K562 (cell line): ENCODE measurements around the gene GTF2H4.

Experiments
- CEBPB ChIP-seq: fragments of 450-650 bp; IDR thresholded peaks from 2 replicates; pipeline ENCODE4 v1.6.1; 2016; ENCODE audit warnings: missing genetic modification characterization, missing compliant biosample characterization
- CHD1 ChIP-seq: fragments of 200-600 bp; sonication (generic); IDR thresholded peaks from one replicate; pipeline ENCODE4 v1.6.1; 2012; ENCODE audit warnings: mild to moderate bottlenecking, moderate library complexity, low read length, inconsistent platforms
- EHMT2 ChIP-seq: fragments of 450-650 bp; IDR thresholded peaks from 2 replicates; pipeline ENCODE4 v1.6.1; 2018; ENCODE audit warnings: antibody characterized with exemption
- EP300 ChIP-seq: IDR thresholded peaks from 2 replicates; pipeline ENCODE4 v1.6.1; 2012; ENCODE audit warnings: low read length, improper control_type of control experiment
- GABPA ChIP-seq: fragments of 200-800 bp; sonication (Bioruptor generic); conservative IDR thresholded peaks from 2 replicates; pipeline ENCODE4 v1.6.1; 2016; ENCODE audit warnings: low read depth, missing genetic modification characterization, missing compliant biosample characterization
- POLR2A ChIP-seq: fragments of 450-650 bp; conservative IDR thresholded peaks from 2 replicates; pipeline ENCODE4 v1.6.1; 2016
- POLR2H ChIP-seq: IDR thresholded peaks from 2 replicates; pipeline ENCODE4 v1.6.1; 2016; ENCODE audit warnings: missing genetic modification characterization, low read depth, mild to moderate bottlenecking, control low read depth, missing compliant biosample characterization, moderate library complexity
- ZNF354B ChIP-seq: fragments of 250-450 bp; sonication (Bioruptor Pico); IDR thresholded peaks from 2 replicates; pipeline ENCODE4 v1.4.0; 2020
- TF ChIP-seq, protein P1 (sequence below): sonication (generic); formaldehyde crosslinking; IDR thresholded peaks from 2 replicates; pipeline ENCODE4 v1.8.1; 2023; ENCODE audit warnings: mild to moderate bottlenecking, missing genetic modification reagents
- TF ChIP-seq, protein P2 (sequence below): IDR thresholded peaks from 2 replicates; pipeline ENCODE4 v1.6.1; 2016; ENCODE audit warnings: missing genetic modification characterization, missing compliant biosample characterization

DNA sequence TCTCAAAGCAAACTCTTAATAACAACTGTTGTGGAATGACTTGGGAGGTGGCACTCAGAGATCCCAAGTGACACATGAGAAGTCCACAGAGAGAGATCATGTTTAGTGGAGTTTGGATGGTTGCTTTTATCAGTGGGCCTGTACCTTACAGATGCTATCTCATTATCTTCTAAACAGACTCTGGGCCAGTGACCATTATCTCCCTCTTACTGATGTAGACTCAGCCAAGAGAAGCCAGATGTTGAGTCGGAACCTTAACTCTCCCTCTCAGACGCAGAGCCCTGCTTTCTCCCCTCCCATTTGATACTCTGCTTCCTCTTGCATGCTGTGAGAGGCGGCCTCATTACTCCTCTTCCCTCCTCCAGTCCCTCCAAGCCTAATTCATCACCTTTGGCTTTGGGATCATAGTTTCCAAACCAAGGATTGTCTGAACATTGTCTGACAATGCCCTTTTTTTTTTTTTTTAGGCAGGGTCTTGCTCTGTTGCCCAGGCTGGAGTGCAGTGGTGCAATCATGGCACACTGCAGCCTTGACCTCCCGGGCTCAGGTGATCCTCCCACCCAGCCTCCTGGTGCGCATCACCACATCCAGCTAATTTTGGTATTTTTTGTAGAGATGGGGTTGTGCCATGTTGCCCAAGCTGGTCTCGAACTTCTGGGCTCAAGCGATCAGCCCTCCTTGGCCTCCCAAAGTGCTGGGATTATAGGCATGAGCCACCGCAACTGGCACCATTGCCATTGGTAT is 28.2 kb upstream of the GTF2H4 start:
- no peak for TF ChIP-seq POLR2A
- no peak for TF ChIP-seq CHD1
- no peak for TF ChIP-seq ZNF354B (CRISPR knock-in tag)
- TF ChIP-seq EHMT2: no peak
- TF ChIP-seq, protein P1, sequence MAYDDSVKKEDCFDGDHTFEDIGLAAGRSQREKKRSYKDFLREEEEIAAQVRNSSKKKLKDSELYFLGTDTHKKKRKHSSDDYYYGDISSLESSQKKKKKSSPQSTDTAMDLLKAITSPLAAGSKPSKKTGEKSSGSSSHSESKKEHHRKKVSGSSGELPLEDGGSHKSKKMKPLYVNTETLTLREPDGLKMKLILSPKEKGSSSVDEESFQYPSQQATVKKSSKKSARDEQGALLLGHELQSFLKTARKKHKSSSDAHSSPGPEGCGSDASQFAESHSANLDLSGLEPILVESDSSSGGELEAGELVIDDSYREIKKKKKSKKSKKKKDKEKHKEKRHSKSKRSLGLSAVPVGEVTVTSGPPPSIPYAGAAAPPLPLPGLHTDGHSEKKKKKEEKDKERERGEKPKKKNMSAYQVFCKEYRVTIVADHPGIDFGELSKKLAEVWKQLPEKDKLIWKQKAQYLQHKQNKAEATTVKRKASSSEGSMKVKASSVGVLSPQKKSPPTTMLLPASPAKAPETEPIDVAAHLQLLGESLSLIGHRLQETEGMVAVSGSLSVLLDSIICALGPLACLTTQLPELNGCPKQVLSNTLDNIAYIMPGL: no peak
- peak; percentile 76 for TF ChIP-seq EP300
- TF ChIP-seq GABPA (tag): no peak
- no peak for TF ChIP-seq CEBPB (tag)
- TF ChIP-seq, protein P2, sequence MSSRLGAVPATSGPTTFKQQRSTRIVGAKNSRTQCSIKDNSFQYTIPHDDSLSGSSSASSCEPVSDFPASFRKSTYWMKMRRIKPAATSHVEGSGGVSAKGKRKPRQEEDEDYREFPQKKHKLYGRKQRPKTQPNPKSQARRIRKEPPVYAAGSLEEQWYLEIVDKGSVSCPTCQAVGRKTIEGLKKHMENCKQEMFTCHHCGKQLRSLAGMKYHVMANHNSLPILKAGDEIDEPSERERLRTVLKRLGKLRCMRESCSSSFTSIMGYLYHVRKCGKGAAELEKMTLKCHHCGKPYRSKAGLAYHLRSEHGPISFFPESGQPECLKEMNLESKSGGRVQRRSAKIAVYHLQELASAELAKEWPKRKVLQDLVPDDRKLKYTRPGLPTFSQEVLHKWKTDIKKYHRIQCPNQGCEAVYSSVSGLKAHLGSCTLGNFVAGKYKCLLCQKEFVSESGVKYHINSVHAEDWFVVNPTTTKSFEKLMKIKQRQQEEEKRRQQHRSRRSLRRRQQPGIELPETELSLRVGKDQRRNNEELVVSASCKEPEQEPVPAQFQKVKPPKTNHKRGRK (tag): no peak
- TF ChIP-seq POLR2H (tag): no peak
